HL-60/S4 (cell line): Measurements from ENCODE around the gene PROC.

Source experiments
- in situ Hi-C: fragments of 300-500 bp; cut with MboI; formaldehyde crosslinking; loops from 2 replicates; pipeline ENCODE4 v1.14.3; 2022; ENCODE audit warnings: low sequenced_read_pairs

Gene PROC

GRCh38 chr2:127425540-127426490, 7.6 kb downstream of the PROC start:
- in situ Hi-C loops = no loop called here

DNA sequence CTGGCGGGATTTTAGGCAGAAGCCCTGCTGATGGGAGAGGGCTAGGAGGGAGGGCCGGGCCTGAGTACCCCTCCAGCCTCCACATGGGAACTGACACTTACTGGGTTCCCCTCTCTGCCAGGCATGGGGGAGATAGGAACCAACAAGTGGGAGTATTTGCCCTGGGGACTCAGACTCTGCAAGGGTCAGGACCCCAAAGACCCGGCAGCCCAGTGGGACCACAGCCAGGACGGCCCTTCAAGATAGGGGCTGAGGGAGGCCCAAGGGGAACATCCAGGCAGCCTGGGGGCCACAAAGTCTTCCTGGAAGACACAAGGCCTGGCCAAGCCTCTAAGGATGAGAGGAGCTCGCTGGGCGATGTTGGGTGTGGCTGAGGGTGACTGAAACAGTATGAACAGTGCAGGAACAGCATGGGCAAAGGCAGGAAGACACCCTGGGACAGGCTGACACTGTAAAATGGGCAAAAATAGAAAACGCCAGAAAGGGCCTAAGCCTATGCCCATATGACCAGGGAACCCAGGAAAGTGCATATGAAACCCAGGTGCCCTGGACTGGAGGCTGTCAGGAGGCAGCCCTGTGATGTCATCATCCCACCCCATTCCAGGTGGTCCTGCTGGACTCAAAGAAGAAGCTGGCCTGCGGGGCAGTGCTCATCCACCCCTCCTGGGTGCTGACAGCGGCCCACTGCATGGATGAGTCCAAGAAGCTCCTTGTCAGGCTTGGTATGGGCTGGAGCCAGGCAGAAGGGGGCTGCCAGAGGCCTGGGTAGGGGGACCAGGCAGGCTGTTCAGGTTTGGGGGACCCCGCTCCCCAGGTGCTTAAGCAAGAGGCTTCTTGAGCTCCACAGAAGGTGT, 8.5 kb downstream of the PROC start:
- in situ Hi-C loops = no loop called here

- in situ Hi-C loops = no loop called here
Measured at GRCh38 chr2:127427376-127428056, 9.3 kb downstream of the PROC start.

DNA sequence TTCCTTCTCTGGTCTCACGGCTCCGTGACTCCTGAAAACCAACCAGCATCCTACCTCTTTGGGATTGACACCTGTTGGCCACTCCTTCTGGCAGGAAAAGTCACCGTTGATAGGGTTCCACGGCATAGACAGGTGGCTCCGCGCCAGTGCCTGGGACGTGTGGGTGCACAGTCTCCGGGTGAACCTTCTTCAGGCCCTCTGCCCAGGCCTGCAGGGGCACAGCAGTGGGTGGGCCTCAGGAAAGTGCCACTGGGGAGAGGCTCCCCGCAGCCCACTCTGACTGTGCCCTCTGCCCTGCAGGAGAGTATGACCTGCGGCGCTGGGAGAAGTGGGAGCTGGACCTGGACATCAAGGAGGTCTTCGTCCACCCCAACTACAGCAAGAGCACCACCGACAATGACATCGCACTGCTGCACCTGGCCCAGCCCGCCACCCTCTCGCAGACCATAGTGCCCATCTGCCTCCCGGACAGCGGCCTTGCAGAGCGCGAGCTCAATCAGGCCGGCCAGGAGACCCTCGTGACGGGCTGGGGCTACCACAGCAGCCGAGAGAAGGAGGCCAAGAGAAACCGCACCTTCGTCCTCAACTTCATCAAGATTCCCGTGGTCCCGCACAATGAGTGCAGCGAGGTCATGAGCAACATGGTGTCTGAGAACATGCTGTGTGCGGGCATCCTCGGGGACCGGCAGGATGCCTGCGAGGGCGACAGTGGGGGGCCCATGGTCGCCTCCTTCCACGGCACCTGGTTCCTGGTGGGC, 10.0 kb downstream of the PROC start:
- in situ Hi-C loops = no loop called here

DNA sequence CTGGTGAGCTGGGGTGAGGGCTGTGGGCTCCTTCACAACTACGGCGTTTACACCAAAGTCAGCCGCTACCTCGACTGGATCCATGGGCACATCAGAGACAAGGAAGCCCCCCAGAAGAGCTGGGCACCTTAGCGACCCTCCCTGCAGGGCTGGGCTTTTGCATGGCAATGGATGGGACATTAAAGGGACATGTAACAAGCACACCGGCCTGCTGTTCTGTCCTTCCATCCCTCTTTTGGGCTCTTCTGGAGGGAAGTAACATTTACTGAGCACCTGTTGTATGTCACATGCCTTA, 10.5 kb downstream of the PROC start:
- in situ Hi-C loops = no loop called here

- in situ Hi-C loops = no loop called here
Measured at GRCh38 chr2:127429291-127429690, 11.1 kb downstream of the PROC start.

DNA sequence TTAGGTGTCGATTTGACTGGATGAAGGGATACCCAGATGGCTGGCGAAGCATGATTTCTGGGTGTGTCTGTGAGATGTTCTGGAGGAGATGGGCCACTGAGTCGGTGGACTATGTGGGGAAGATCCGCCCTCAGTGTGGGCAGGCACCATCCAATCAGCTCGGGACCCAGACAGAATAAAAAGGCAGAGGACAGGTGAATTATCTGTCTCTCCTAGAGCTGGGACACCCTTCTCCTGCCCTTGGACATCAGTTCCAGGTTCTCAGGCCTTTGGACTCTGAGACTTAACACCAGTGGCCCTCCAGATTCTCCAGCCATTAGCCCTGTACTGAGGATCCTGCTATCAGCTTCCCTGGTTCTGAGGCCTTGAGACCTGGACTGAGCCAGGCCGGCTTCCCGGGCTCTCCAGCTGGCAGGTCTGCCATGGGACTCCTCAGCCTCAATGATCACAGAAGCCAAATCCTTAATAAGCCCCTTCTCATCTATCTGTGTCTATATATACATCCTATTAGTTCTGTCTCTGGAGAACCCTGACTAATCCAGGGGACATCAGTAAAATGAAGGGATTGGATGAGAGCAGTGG, 11.7 kb downstream of the PROC start:
- in situ Hi-C loops = no loop called here

GRCh38 chr2:127431408-127432023, 13.3 kb downstream of the PROC start:
- in situ Hi-C loops = no loop called here

- in situ Hi-C loops = no loop called here
Measured at GRCh38 chr2:127434515-127434914, 16.3 kb downstream of the PROC start.

GRCh38 chr2:127437056-127437455, 18.8 kb downstream of the PROC start:
- in situ Hi-C loops = no loop called here

GRCh38 chr2:127437781-127438726, 19.8 kb downstream of the PROC start:
- in situ Hi-C loops = no loop called here

DNA sequence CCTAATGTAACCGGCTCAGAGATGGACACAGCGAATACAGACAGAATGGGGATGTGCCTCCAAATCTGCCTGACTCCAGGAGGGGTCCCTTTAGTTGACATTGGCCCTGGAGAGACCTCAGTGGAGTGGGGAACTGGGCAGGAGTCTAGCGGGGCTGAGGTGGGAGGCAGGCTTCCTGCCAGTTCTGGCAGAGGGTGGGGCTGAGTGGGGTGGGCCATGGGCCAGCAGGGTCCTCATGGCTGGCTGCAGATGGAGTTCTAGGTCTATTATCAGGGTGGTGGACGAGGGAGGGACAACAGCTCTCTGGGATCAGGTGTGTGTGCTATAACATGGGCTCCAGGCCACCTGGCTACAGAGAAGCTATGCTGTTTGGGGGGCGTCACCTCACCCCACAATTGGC, 21.1 kb downstream of the PROC start:
- in situ Hi-C loops = no loop called here

DNA sequence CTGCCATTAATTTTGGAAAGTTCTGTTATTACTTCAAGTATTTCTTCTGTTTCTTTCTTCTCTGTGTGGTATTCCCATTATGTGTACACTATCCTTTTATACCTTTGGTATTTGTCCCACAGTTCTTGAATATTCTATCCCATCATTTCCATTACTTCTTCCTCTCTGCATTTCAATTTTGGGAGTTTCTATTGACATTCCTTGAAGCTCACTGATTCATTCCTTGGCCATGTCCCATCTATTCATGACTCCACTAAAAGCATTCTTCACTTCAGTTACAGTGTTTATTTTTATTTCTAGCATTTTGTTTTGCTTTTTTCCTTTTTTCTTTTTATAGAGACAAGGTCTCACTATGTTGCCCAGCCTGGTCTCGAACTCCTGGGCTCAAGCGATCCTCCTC, 30.3 kb downstream of the PROC start:
- in situ Hi-C loops = no loop called here

DNA sequence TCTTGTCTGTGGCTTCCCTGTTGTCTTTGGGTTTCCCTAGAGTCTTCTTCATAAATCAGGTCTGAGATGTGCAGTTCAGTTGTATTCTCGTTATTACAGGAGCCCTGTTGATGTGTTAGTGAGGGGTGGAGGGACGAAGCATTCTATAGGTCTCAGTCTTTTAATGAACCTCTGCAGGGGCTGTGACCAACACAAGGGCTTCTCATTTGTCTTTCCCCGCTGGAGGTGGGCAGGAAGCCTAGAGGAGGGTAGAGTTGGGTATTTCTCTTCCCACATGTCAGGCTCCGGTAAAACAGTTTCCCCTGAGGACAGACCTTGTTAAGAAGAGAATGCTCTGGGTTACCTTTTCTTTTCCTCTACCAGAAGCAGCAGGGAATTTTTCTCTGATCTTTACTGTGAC, 31.2 kb downstream of the PROC start:
- in situ Hi-C loops = no loop called here

DNA sequence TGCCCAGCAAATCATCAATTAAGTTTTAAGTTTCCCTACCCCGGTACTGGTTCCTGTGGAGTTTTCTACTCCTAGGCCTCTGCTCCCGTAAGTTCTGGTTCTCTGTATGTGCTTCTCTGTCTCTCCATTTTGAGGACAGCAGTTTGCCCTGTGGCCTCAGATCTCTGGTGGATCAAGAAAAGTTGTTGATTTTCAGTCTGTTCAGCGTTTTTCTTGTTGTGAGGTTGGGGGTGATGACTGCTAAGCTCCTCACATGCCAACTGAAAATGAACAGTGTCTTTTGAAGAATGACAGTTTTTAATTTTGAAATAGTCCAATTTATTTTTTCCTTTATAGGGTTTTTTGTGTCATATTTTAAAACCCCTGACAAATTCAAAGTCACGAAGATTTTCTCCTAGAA, 31.7 kb downstream of the PROC start:
- in situ Hi-C loops = loop anchor here (25.0 kb wide), 1 partner anchor 263 kb away; no protein-coding TSS in a partner anchor

DNA sequence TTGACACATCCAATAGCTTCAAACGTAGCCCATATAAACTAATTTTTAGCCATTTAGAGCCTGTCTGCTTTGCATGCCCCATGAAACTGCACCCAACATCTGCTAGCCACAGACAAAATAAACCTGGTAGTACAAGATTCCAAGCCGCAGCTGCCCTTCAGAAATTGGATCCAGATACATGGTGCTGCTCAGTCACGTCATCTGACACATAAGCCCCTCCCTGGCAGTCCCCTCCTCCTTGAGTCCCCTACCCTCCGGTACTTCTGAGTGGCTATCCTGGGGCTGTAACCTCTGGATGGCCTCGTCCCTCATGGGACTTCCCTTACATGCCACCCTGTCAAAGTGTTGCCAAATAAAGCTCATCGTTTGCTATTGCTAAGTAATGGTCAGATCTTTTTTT, 33.8 kb downstream of the PROC start:
- in situ Hi-C loops = loop anchor here (25.0 kb wide), 1 partner anchor 265 kb away; no protein-coding TSS in a partner anchor

GRCh38 chr2:127452423-127452822, 34.2 kb downstream of the PROC start:
- in situ Hi-C loops = loop anchor here (25.0 kb wide), 1 partner anchor 265 kb away; no protein-coding TSS in a partner anchor

DNA sequence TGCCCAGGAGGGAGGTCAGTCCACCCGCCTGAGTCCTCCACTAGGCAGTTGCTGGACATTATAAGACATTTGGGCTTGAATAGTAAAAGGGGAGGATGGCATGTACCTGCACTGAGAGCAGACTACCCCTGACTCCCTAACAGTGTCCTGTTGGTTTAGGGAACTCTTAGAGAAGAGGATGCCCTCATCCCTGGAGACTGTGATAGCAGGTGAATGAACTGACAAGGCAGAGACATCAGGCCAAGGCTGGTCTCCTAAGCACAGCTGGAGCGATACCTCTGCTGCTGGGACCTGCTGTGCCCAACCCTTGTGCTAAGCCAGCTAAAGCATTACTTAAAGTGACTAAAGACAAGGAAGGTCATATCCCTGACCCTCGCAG, 34.8 kb downstream of the PROC start:
- in situ Hi-C loops = loop anchor here (25.0 kb wide), 1 partner anchor 266 kb away; no protein-coding TSS in a partner anchor
